Measurements from ENCODE around the gene CHCHD2. TPM values are rescaled to one million over a fixed set of nuclear protein-coding genes. Genes with fewer than 3 reads are reported as not detected.

Gene CHCHD2
- total and polyA plus RNA-seq, 9 of the 15 experiments (the other 6 are each of a cell fraction or from before 2014, with no cell fraction given): 145 to 1,044 (median 648) TPM

DNA sequence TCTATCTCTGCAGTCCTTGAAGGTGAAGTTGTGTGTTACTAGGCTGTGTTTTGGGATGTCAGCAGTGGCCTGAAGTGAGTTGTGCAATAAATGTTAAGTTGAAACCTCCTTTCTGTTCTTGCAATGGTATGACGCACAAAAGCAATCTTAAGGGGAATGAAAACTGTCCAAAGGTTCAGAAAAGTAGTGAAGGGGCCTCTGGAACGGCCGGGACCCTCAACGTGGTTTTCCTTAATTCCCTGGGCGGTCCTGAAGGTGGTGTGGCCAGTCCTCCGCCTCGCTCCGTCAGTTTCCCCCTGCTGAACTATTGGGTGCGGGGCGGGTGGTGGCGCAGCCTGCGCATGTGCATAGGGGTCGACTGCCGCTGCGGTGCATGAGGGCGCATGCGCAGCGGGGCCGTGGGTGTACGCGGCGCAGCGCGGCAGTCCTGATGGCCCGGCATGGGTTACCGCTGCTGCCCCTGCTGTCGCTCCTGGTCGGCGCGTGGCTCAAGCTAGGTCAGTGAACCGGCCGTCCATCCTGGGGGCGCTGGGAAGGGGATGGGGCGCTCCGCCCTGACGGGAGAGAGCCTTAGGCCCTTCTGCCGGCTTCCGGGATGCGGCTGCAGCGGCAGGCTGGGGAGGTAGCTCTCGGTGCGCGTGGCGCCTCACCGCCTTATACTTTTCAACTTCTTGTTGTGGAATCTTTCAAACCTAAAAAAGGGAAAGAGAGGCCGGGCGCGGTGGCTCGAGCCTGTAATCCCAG lies 42.2 kb downstream of the CHCHD2 start, which contains the start of gene SUMF2 (continued):
- TF ChIP-seq, protein P1, sequence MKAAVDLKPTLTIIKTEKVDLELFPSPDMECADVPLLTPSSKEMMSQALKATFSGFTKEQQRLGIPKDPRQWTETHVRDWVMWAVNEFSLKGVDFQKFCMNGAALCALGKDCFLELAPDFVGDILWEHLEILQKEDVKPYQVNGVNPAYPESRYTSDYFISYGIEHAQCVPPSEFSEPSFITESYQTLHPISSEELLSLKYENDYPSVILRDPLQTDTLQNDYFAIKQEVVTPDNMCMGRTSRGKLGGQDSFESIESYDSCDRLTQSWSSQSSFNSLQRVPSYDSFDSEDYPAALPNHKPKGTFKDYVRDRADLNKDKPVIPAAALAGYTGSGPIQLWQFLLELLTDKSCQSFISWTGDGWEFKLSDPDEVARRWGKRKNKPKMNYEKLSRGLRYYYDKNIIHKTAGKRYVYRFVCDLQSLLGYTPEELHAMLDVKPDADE (conservative IDR thresholded peaks at IDR 0.05; ENCODE audit: control insufficient read depth, low read depth, low read length): no peak
- TF ChIP-seq BRCA1 (IDR thresholded peaks at IDR 0.05): no peak
- no peak for TF ChIP-seq BRCA1 (CRISPR knock-in tag; IDR thresholded peaks at IDR 0.05)
- TF ChIP-seq TFAM (CRISPR knock-in tag; conservative IDR thresholded peaks at IDR 0.05): no peak
- TF ChIP-seq ZBTB1 (CRISPR knock-in tag; IDR thresholded peaks at IDR 0.05; ENCODE audit: borderline replicate concordance, low read depth): 0 out of 2 replicates have a peak, but pooled peaks have one; percentile 44
- no peak for TF ChIP-seq KAT7 (CRISPR knock-in tag; IDR thresholded peaks at IDR 0.05; ENCODE audit: borderline replicate concordance)
- no peak for TF ChIP-seq ZC3H8 (IDR thresholded peaks at IDR 0.05)
- TF ChIP-seq MCM3 (IDR thresholded peaks at IDR 0.05): no peak
- TF ChIP-seq CBX5 (IDR thresholded peaks at IDR 0.05; ENCODE audit: borderline replicate concordance, low read depth): no peak
- TF ChIP-seq, protein P2, sequence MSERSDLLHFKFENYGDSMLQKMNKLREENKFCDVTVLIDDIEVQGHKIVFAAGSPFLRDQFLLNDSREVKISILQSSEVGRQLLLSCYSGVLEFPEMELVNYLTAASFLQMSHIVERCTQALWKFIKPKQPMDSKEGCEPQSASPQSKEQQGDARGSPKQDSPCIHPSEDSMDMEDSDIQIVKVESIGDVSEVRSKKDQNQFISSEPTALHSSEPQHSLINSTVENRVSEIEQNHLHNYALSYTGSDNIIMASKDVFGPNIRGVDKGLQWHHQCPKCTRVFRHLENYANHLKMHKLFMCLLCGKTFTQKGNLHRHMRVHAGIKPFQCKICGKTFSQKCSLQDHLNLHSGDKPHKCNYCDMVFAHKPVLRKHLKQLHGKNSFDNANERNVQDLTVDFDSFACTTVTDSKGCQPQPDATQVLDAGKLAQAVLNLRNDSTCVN (CRISPR knock-in tag; IDR thresholded peaks at IDR 0.05): no peak
- TF ChIP-seq, protein P3, sequence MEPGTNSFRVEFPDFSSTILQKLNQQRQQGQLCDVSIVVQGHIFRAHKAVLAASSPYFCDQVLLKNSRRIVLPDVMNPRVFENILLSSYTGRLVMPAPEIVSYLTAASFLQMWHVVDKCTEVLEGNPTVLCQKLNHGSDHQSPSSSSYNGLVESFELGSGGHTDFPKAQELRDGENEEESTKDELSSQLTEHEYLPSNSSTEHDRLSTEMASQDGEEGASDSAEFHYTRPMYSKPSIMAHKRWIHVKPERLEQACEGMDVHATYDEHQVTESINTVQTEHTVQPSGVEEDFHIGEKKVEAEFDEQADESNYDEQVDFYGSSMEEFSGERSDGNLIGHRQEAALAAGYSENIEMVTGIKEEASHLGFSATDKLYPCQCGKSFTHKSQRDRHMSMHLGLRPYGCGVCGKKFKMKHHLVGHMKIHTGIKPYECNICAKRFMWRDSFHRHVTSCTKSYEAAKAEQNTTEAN (CRISPR knock-in tag; IDR thresholded peaks at IDR 0.05): no peak
- TF ChIP-seq TAL1 (IDR thresholded peaks at IDR 0.05): no peak
- TF ChIP-seq ZNF23 (CRISPR knock-in tag; IDR thresholded peaks at IDR 0.05): peak; percentile 49
- TF ChIP-seq EP400 (IDR thresholded peaks at IDR 0.05): peak; percentile 89
- TF ChIP-seq, protein P4, sequence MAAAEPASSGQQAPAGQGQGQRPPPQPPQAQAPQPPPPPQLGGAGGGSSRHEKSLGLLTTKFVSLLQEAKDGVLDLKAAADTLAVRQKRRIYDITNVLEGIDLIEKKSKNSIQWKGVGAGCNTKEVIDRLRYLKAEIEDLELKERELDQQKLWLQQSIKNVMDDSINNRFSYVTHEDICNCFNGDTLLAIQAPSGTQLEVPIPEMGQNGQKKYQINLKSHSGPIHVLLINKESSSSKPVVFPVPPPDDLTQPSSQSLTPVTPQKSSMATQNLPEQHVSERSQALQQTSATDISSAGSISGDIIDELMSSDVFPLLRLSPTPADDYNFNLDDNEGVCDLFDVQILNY (CRISPR knock-in tag; IDR thresholded peaks at IDR 0.05): 0 out of 2 replicates have a peak, but pooled peaks have one; percentile 37
- no peak for TF ChIP-seq FOXA1 (IDR thresholded peaks at IDR 0.05; ENCODE audit: borderline replicate concordance)
- TF ChIP-seq ZNF583 (CRISPR knock-in tag; IDR thresholded peaks at IDR 0.05): no peak
- no peak for TF ChIP-seq EP300 (IDR thresholded peaks at IDR 0.05; ENCODE audit: low read length)
- no peak for TF ChIP-seq SMARCC2 (IDR thresholded peaks at IDR 0.05; ENCODE audit: low read depth)
- TF ChIP-seq, protein P5, sequence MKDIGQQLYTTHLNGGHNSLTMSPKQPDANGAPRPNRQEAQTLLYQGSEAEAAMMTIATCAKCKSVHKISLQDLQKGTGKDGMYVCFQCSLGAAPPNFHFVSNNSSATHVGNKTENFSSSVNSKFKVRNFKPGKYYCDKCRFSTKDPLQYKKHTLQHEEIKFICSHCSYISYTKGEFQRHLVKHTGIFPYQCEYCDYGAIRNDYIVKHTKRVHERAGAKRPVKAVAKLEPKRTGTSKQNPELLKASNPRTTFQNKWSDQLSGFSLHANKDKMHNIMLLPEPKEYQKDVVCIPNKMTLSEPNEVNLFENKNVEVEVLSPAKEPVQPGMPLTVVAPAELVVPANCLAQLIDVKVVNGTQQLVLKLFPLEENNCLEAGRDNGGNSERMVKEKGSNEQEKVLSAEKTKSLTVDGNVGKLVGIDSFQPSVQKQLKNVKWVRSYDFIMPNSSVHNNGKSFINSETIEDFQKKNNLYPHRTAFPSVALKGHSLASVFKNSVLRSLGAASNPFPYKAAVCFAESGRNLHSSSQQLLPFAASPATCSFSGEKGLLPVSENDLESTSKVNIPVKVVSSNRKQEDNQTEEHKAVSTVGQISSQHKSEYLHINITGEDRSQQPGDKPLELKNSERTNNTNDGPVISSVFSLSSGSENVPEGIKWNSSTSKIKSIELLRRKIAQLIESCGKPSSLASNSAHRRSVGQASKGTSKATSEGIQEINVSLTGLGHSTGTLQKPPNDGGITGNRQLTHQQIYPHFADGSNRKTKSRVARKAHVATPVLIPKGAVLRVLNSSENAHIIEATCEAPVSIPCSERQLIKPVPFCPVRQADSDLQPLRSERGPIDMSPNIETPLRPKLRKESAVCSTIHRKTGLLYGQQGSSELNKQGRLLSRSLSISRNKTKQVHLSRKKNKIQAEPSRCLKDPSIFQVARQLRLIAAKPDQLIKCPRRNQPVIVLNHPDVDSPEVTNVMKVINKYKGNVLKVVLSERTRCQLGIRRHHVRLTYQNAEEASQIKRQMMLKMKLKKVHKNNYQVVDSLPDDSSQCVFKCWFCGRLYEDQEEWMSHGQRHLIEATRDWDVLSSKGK (CRISPR knock-in tag; IDR thresholded peaks at IDR 0.05): peak; percentile 54; the same call in 1 of the 2 replicates

Data from K562 (cell line).